Measurements from ENCODE around the gene GPC6.

GRCh38 chr13:93411186-93411680, 184.6 kb downstream of the GPC6 start:
- TF ChIP-seq CTCF (IDR thresholded peaks at IDR 0.05; ENCODE audit: low read length) (no peak), EZH2 (IDR thresholded peaks at IDR 0.05; ENCODE audit: borderline replicate concordance, low read length) (no peak)

Data from OCI-LY1 (cell line).